ENCODE results near the gene OR9A2. TPM values are rescaled to one million over a fixed set of nuclear protein-coding genes. Genes with fewer than 3 reads are reported as not detected.
"Not testable (repeated sequence)": the region's sequence is repeated elsewhere in the genome, so short reads cannot be mapped to it uniquely, and the experiment has no call there.

Gene OR9A2
- total RNA-seq, 1 donor from 2014 or later: not detected

- not testable (repeated sequence) for ATAC-seq; DNase-seq (ENCODE audit: low spot score)
These were observed 48.5 kb downstream of the OR9A2 start for GRCh38 chr7:142978402-142978801.

Other genes with a start within 250 kb of the OR9A2 start
- 5.1 TPM for gene EPHB6, start 172.1 kb downstream of the OR9A2 start, total RNA-seq
- 0.53 TPM for gene TRPV6, start 141.4 kb downstream of the OR9A2 start, total RNA-seq
- gene TRPV5, start 93.4 kb downstream of the OR9A2 start, total RNA-seq: not detected
- gene LLCFC1, start 87.6 kb downstream of the OR9A2 start, total RNA-seq: not detected
- gene KEL, start 64.8 kb downstream of the OR9A2 start, total RNA-seq: 0.28 TPM
- gene OR6V1, start 25.2 kb upstream of the OR9A2 start, total RNA-seq: not detected
- not detected for gene PIP, start 104.9 kb upstream of the OR9A2 start, total RNA-seq
- not detected for gene TAS2R39, start 156.3 kb upstream of the OR9A2 start, total RNA-seq
- not detected for gene TAS2R40, start 194.9 kb upstream of the OR9A2 start, total RNA-seq
- gene GSTK1, start 236.3 kb upstream of the OR9A2 start, total RNA-seq: 261 TPM

Measured in left lobe of liver (tissue), 2 donors.